Dendritic cell treated with granulocyte-macrophage colony-stimulating factor and Interleukin-4, amounts not matched to agents 40 ng/mL and 50 ng/mL, for 4 days (primary cell): ENCODE results near the gene C20orf96.

Experiments
- H3K27ac Mint-ChIP-seq: one replicate; pipeline ENCODE4 v1.8.0; 2022; ENCODE audit warnings: mild to moderate bottlenecking, mixed read lengths
- H3K27me3 Mint-ChIP-seq: one replicate; pipeline ENCODE4 v1.8.0; 2022; ENCODE audit warnings: mild to moderate bottlenecking, mixed read lengths
- H3K36me3 Mint-ChIP-seq: one replicate; pipeline ENCODE4 v1.8.0; 2022; ENCODE audit warnings: low read depth, mixed read lengths
- H3K4me1 Mint-ChIP-seq: one replicate; pipeline ENCODE4 v1.8.0; 2022; ENCODE audit warnings: low read depth, mixed read lengths
- H3K4me3 Mint-ChIP-seq: one replicate; pipeline ENCODE4 v1.8.0; 2022; ENCODE audit warnings: mild to moderate bottlenecking, moderate library complexity, mixed read lengths
- H3K9me3 Mint-ChIP-seq: one replicate; pipeline ENCODE4 v1.8.0; 2022; ENCODE audit warnings: mixed read lengths
- intact Hi-C: fragments of 100-400 bp; cut with micrococcal nuclease; formaldehyde crosslinking; loops from one replicate; pipeline ENCODE4 v1.15.0; 2022

C20orf96 gene

DNA sequence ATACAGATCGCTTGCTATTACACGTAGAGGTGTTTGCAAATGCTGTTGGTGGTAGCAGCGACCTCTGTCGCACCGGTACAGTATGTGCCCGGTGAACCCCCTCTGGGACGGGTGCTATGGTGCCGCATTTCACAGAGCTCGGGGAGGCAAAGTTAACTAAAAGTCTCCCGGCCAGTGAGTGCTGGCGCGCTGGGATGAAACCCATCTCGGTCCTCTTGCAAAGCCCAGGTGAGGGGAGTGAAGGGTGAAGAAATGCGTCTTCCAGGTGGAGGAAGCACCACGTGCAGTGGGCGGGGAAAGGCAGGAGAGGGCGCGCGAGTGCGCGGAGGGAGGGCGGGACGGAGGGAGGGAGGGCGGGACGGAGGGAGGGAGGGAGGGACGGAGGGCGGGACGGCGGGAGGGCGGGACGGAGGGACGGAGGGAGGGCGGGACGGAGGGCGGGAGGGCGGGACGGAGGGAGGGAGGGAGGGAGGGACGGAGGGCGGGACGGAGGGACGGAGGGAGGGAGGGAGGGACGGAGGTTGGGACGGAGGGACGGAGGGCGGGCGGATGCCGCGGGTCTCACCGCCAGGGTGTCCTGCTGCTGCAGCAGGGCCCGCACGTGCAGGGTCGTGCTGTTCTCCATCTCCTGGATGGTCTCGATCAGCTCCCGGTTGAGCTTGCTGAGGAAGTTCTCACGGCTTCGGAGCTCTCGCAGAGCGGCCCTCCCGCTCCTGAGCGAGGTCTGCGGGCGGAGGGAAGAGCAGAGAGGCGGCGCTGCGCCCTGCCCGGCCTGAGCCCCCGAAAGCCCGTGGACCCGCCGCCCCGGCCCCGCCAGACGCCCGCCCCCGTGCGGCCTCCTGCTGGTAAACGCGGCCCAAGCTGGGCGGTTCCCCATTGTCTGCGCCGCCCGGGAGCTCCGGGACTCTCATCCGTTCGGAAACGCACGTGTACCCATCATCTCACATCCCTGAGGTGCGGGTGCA lies 11.7 kb downstream of the C20orf96 start:
- intact Hi-C loops, result loop anchor here (10.0 kb wide), 1 partner anchor 56 kb away; no protein-coding TSS in a partner anchor
- H3K4me1 Mint-ChIP-seq, result peaks cover 5% of the 10 kb centered on the region
- H3K36me3 Mint-ChIP-seq, result peaks cover 64% of the 10 kb centered on the region
- no peak overlapping the region for H3K27ac Mint-ChIP-seq
- peaks cover 5% of the 10 kb centered on the region for H3K9me3 Mint-ChIP-seq
- no peaks in the 10 kb centered on the region for H3K27me3 Mint-ChIP-seq
- H3K4me3 Mint-ChIP-seq, result peak overlapping the region; percentile 35

DNA sequence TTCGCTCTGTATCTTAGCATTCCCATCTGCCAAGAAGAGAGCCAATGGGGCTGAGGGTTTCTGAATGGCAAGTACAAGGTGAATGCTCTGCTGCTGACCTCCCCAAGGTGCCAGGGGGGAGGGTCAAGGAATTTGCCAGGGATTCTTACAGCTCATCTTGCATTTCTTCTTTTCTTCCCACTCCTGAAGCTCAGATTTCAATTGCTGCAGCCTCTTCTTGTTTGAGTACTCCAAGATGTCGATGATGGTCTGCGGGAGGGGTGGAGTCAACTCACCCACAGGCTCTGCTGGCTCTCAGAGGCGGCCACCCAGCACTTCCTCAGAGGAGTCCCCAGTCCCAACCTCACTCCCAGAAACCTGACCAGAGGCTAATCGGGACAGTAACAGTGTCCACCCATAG lies 12.4 kb downstream of the C20orf96 start:
- H3K4me3 Mint-ChIP-seq, result no peak overlapping the region
- intact Hi-C loops, result loop anchor here (10.0 kb wide), 1 partner anchor 57 kb away; no protein-coding TSS in a partner anchor
- H3K9me3 Mint-ChIP-seq, result peaks cover 5% of the 10 kb centered on the region
- H3K4me1 Mint-ChIP-seq, result peaks cover 5% of the 10 kb centered on the region
- peaks cover 56% of the 10 kb centered on the region for H3K36me3 Mint-ChIP-seq
- no peak overlapping the region for H3K27ac Mint-ChIP-seq
- H3K27me3 Mint-ChIP-seq, result no peaks in the 10 kb centered on the region

DNA sequence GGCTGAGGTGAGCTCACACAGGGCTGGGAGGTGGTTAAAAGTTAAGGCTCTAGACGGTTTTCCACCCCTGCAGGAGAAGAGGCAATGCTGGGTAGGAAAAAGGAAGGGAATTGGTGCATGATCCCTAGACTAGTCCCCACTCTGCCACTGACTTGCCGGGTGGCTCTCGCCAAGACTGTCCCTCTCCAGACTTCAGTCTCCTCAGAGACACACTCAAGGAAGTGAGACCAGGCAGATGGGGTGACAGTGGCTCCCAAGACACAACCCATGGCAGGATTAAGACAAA lies 13.1 kb downstream of the C20orf96 start:
- Mint-ChIP-seq H3K27ac (no peak overlapping the region), H3K4me1 (peaks cover 5% of the 10 kb centered on the region), H3K27me3 (no peaks in the 10 kb centered on the region), H3K9me3 (peaks cover 5% of the 10 kb centered on the region), H3K36me3 (peaks cover 55% of the 10 kb centered on the region), H3K4me3 (no peak overlapping the region)
- intact Hi-C loops, result loop anchor here (10.0 kb wide), 1 partner anchor 57 kb away; no protein-coding TSS in a partner anchor

DNA sequence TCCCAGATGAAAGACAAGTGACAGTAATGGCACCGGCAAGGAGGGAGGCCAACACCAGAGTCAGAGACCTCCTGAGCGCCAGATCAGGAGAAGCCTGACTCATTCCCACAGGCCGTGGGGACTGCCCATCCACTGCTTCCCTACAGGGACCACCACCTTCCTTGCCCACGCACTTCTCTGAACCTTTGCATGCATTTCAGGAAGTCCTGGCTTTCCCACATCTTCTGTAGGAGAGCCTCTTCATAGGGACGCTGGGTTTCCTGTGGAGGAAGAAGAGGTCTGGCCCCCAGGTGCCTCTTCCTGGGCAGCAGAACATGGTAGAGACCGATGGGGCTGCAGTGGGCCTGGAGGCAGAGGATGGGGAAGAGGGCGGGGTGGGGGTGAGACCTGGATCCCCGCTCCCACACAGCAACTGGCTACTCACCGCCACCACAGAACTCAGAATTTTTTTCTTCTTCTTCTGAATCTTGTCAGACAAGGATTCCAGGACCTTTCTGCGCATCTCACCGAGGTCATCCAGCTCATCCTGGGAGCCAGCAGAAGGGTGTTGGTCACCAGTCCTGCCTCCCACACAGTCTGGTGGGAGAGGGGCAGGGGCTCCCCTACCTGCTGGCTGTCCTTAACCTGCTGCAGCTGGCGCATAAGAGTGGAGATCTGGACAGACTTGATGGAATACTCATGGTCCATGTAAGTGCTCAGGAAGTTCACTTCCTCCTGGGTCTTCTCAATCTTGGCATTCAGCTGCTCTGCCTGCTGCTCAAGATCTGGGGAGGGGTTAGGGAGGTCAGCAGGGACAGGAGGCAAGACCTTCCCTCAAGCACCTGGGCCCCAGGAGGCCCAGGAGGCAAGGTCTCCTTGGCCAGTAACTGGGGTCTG lies 13.7 kb downstream of the C20orf96 start:
- H3K4me1 Mint-ChIP-seq, result peaks cover 5% of the 10 kb centered on the region
- intact Hi-C loops, result loop anchor here (10.0 kb wide), 1 partner anchor 58 kb away; no protein-coding TSS in a partner anchor
- H3K9me3 Mint-ChIP-seq, result peaks cover 5% of the 10 kb centered on the region
- peaks cover 49% of the 10 kb centered on the region for H3K36me3 Mint-ChIP-seq
- H3K27ac Mint-ChIP-seq, result no peak overlapping the region
- H3K27me3 Mint-ChIP-seq, result no peaks in the 10 kb centered on the region
- H3K4me3 Mint-ChIP-seq, result no peak overlapping the region

GRCh38 chr20:275791-276190 lies 14.8 kb downstream of the C20orf96 start:
- H3K27ac Mint-ChIP-seq, result no peak overlapping the region
- H3K27me3 Mint-ChIP-seq, result no peaks in the 10 kb centered on the region

GRCh38 chr20:273884-274283 lies 16.7 kb downstream of the C20orf96 start:
- H3K4me3 Mint-ChIP-seq, result no peak overlapping the region
- intact Hi-C loops, result loop anchor here (10.0 kb wide), 1 partner anchor 61 kb away; no protein-coding TSS in a partner anchor
- no peak overlapping the region for H3K27ac Mint-ChIP-seq
- peaks cover 5% of the 10 kb centered on the region for H3K9me3 Mint-ChIP-seq
- H3K4me1 Mint-ChIP-seq, result peaks cover 5% of the 10 kb centered on the region
- peaks cover 41% of the 10 kb centered on the region for H3K36me3 Mint-ChIP-seq
- no peaks in the 10 kb centered on the region for H3K27me3 Mint-ChIP-seq

More at GRCh38 chr20:275791-276190, 14.8 kb downstream of the C20orf96 start:
- Mint-ChIP-seq H3K36me3 (peaks cover 41% of the 10 kb centered on the region), H3K4me3 (no peak overlapping the region), H3K9me3 (peaks cover 5% of the 10 kb centered on the region), H3K4me1 (peaks cover 5% of the 10 kb centered on the region)
- intact Hi-C loops, result loop anchor here (10.0 kb wide), 1 partner anchor 59 kb away; no protein-coding TSS in a partner anchor

- Mint-ChIP-seq H3K4me3 (no peak overlapping the region), H3K27me3 (peaks cover 1% of the 10 kb centered on the region), H3K36me3 (peaks cover 29% of the 10 kb centered on the region), H3K9me3 (no peaks in the 10 kb centered on the region), H3K4me1 (peaks cover 5% of the 10 kb centered on the region), H3K27ac (no peak overlapping the region)
- intact Hi-C loops, result loop anchor here (10.0 kb wide), 1 partner anchor 62 kb away; no protein-coding TSS in a partner anchor
Observed at GRCh38 chr20:272718-273117, 17.8 kb downstream of the C20orf96 start.

GRCh38 chr20:271528-271927 lies 19.0 kb downstream of the C20orf96 start:
- peaks cover 17% of the 10 kb centered on the region for H3K36me3 Mint-ChIP-seq
- intact Hi-C loops, result loop anchor here (10.0 kb wide), 1 partner anchor 63 kb away; no protein-coding TSS in a partner anchor
- H3K27ac Mint-ChIP-seq, result no peak overlapping the region
- H3K27me3 Mint-ChIP-seq, result peaks cover 10% of the 10 kb centered on the region
- H3K4me1 Mint-ChIP-seq, result peaks cover 13% of the 10 kb centered on the region
- H3K4me3 Mint-ChIP-seq, result no peak overlapping the region
- H3K9me3 Mint-ChIP-seq, result no peaks in the 10 kb centered on the region

GRCh38 chr20:271069-271468 lies 19.5 kb downstream of the C20orf96 start:
- H3K9me3 Mint-ChIP-seq, result no peaks in the 10 kb centered on the region
- intact Hi-C loops, result loop anchor here (10.0 kb wide), 1 partner anchor 64 kb away; no protein-coding TSS in a partner anchor
- H3K27ac Mint-ChIP-seq, result no peak overlapping the region
- H3K27me3 Mint-ChIP-seq, result peaks cover 15% of the 10 kb centered on the region
- H3K36me3 Mint-ChIP-seq, result peaks cover 13% of the 10 kb centered on the region
- no peak overlapping the region for H3K4me3 Mint-ChIP-seq
- peaks cover 18% of the 10 kb centered on the region for H3K4me1 Mint-ChIP-seq

DNA sequence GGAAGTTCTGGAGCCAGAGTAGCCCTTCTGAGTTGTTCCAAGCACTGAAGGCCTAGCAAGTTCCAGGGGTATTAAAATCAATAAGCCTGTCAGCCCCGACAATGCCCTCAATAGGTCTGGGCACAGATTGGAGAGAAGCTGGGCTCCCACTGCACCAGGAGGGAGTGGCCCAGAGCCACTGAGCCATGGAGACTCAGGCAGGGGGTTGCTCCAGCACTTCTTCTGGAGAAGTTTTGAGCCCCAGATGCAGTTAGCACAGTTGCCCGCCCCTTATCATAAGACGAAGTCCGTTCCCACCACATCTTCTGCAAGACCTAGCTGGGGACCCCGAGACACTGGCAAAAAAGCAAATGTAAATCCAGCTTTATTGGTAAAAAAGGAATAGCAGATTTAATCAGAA lies 20.0 kb downstream of the C20orf96 start:
- Mint-ChIP-seq H3K27me3 (peaks cover 18% of the 10 kb centered on the region), H3K4me1 (peaks cover 18% of the 10 kb centered on the region), H3K27ac (no peak overlapping the region), H3K36me3 (peaks cover 7% of the 10 kb centered on the region), H3K9me3 (no peaks in the 10 kb centered on the region), H3K4me3 (no peak overlapping the region)
- intact Hi-C loops, result loop anchor here (10.0 kb wide), 1 partner anchor 64 kb away; no protein-coding TSS in a partner anchor

DNA sequence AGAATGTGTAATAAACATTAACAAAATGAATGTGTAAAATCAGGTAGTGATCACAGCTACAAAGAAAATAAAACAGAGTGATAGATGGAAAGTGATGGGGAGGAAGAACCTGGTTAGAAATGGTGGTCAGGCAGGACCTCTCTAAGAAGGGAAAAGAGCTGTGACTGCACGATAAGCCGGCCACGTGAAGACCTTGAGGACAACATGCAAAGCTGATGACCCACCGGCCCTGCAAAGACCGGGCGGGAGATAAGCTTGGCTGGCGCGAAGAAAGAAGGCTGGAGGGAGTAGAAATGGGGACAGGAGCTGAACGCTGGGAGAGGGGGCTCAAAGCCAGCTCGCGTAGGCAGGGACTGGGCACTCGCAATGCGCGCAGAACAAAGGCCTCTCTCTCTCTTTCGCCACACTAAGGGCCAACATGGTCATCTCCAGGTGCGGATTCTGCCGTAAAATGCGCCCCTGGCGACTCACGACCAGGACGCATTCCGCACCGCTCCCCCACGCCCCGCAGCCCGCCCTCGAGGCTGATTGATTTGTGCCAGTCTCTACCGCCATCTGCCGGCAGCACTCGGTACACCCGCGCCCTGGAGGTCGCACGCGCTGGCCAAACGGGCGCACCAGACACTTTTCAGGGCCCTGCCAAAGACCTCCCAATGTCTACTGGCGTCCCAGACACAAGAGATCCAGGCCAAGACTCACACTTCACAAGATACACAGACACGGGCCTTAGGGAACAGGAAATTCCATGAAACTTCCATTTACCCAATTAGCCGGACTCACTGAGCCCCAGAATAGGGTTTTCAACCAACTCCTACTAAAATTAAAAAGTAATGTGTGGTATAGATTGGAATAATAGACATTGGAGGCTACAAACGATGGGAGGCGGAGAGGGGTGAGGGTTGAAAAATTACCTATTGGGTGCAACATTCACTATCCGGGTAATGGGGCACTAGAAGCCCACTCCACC lies 23.7 kb downstream of the C20orf96 start:
- peak overlapping the region; percentile 46 for H3K27ac Mint-ChIP-seq
- no peaks in the 10 kb centered on the region for H3K36me3 Mint-ChIP-seq
- peaks cover 25% of the 10 kb centered on the region for H3K27me3 Mint-ChIP-seq
- intact Hi-C loops, result loop anchor here (1.0 kb wide), 1 partner anchor 58 kb away; no protein-coding TSS in a partner anchor
- H3K4me3 Mint-ChIP-seq, result peak overlapping the region; percentile 78
- peaks cover 12% of the 10 kb centered on the region for H3K4me1 Mint-ChIP-seq
- H3K9me3 Mint-ChIP-seq, result no peaks in the 10 kb centered on the region

DNA sequence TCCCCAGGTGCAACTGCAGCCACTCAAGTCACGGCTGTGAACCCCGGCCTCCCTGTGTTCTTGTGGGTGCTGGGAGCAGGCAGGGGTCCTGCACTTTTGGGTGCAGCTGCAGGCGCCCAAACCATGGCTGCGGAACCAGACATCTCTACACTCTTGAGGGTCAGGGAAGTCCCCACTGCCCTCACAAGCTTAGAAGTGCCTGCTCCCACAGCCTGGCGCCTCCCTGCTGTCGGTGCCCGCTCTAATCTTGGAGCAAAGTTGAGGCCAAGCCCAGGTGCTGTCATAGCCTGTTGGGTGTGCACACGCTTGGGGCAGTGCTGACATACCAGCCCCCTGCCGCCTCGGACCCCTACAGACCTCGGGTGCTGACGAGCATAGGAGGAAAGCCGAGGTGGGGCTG lies 26.8 kb downstream of the C20orf96 start:
- Mint-ChIP-seq H3K4me1 (peaks cover 18% of the 10 kb centered on the region), H3K27me3 (peaks cover 28% of the 10 kb centered on the region), H3K36me3 (no peaks in the 10 kb centered on the region), H3K4me3 (no peak overlapping the region), H3K9me3 (no peaks in the 10 kb centered on the region), H3K27ac (no peak overlapping the region)
- intact Hi-C loops, result no loop called here

GRCh38 chr20:259981-260380 lies 30.6 kb downstream of the C20orf96 start:
- no peak overlapping the region for H3K4me3 Mint-ChIP-seq
- intact Hi-C loops, result no loop called here
- H3K27me3 Mint-ChIP-seq, result peaks cover 12% of the 10 kb centered on the region
- no peaks in the 10 kb centered on the region for H3K36me3 Mint-ChIP-seq
- H3K9me3 Mint-ChIP-seq, result no peaks in the 10 kb centered on the region
- peaks cover 6% of the 10 kb centered on the region for H3K4me1 Mint-ChIP-seq
- no peak overlapping the region for H3K27ac Mint-ChIP-seq
